Gastrocnemius medialis (tissue), 4 donors: ENCODE data around the gene DDX5.

Experiments
- CTCF ChIP-seq, 5 experiments: fragments of 450-650 bp in 3 of 5; fragments of 200-600 bp in 2 of 5; sonication (generic) in 2 of 5; IDR thresholded peaks in 4 of 5; conservative IDR thresholded peaks in 1 of 5; 1 replicate in 4 of 5; 2 replicates in 1 of 5; pipeline ENCODE4 v1.5.1; 2016 to 2019; ENCODE audit warnings: antibody characterized with exemption in 5 of 5, mild to moderate bottlenecking in 3 of 5, moderate library complexity in 3 of 5
- POLR2A ChIP-seq, 2 donors: fragments of 450-650 bp; IDR thresholded peaks; one replicate each; pipeline ENCODE4 v1.6.1; 2017; ENCODE audit warnings: antibody characterized with exemption in 2 of 2, mild to moderate bottlenecking in 2 of 2, moderate library complexity in 2 of 2

- TF ChIP-seq CTCF (IDR thresholded peaks at IDR 0.05 in 4 of 5, conservative IDR thresholded peaks at IDR 0.05 in 1 of 5) (no peak), POLR2A (IDR thresholded peaks at IDR 0.05) (no peak)
Observed at GRCh38 chr17:64488301-64488700, 17.8 kb downstream of the DDX5 start.
